ENCODE data around the gene BACH2. TPM values are rescaled to one million over a fixed set of nuclear protein-coding genes. Genes with fewer than 3 reads are reported as not detected.

Gene BACH2
- total RNA-seq, 1 donor from 2014 or later = 3.9 TPM

- Histone ChIP-seq H4K20me1 (ENCODE audit: low read depth) (no peaks in the 10 kb centered on the region), H3K4me1 (no peaks in the 10 kb centered on the region), H3K9me3 (ENCODE audit: low read depth) (no peaks in the 10 kb centered on the region), H3F3A (ENCODE audit: low read depth) (no peaks in the 10 kb centered on the region), H3K27me3 (no peaks in the 10 kb centered on the region), H3K27ac (no peak overlapping the region), H3K4me2 (no peak overlapping the region), H2AFZ (replicated peaks) (no peak overlapping the region), H3K36me3 (no peaks in the 10 kb centered on the region), H3K9ac (no peak overlapping the region), H3K4me3 (no peak overlapping the region), H3K79me2 (ENCODE audit: low read depth) (no peaks in the 10 kb centered on the region)
- no peak for DNase-seq (ENCODE audit: low spot score)
- Mint-ChIP-seq H3K4me1 (peaks cover 12% of the 10 kb centered on the region), H3K36me3 (peaks cover 1% of the 10 kb centered on the region), H3K27ac (no peak overlapping the region), H3K9me3 (peaks cover 6% of the 10 kb centered on the region), H3K27me3 (ENCODE audit: insufficient read depth, low read depth) (peaks cover 2% of the 10 kb centered on the region), H3K4me3 (no peak overlapping the region)
- no peak for TF ChIP-seq EZH2phosphoT487 (IDR thresholded peaks at IDR 0.05)
- TF ChIP-seq EZH2 (IDR thresholded peaks at IDR 0.05) = no peak
- peak; percentile 18 for TF ChIP-seq CTCF (IDR thresholded peaks at IDR 0.05)
Observed at GRCh38 chr6:90098001-90098531, 198.6 kb downstream of the BACH2 start.

- Histone ChIP-seq H3K9ac (no peak overlapping the region), H3F3A (ENCODE audit: low read depth) (no peaks in the 10 kb centered on the region), H3K36me3 (no peaks in the 10 kb centered on the region), H3K4me3 (no peak overlapping the region), H3K9me3 (ENCODE audit: low read depth) (no peaks in the 10 kb centered on the region), H3K27ac (no peak overlapping the region), H3K27me3 (no peaks in the 10 kb centered on the region), H2AFZ (replicated peaks) (no peak overlapping the region), H3K4me1 (no peaks in the 10 kb centered on the region), H3K79me2 (ENCODE audit: low read depth) (no peaks in the 10 kb centered on the region), H4K20me1 (ENCODE audit: low read depth) (no peaks in the 10 kb centered on the region), H3K4me2 (no peak overlapping the region)
- H3K4me3 Mint-ChIP-seq = no peak overlapping the region
- H3K4me1 Mint-ChIP-seq = peaks cover 12% of the 10 kb centered on the region
- H3K27ac Mint-ChIP-seq = no peak overlapping the region
- no peak for DNase-seq (ENCODE audit: low spot score)
- H3K9me3 Mint-ChIP-seq = peaks cover 4% of the 10 kb centered on the region
- TF ChIP-seq CTCF (IDR thresholded peaks at IDR 0.05) (no peak), EZH2 (IDR thresholded peaks at IDR 0.05) (no peak), EZH2phosphoT487 (IDR thresholded peaks at IDR 0.05) (no peak)
- peaks cover 2% of the 10 kb centered on the region for H3K27me3 Mint-ChIP-seq (ENCODE audit: insufficient read depth, low read depth)
- no peaks in the 10 kb centered on the region for H3K36me3 Mint-ChIP-seq
Observed at GRCh38 chr6:90097356-90097755, 199.3 kb downstream of the BACH2 start.

GRCh38 chr6:90096818-90097217, 199.8 kb downstream of the BACH2 start:
- Histone ChIP-seq H2AFZ (replicated peaks) (no peak overlapping the region), H3K79me2 (ENCODE audit: low read depth) (no peaks in the 10 kb centered on the region), H4K20me1 (ENCODE audit: low read depth) (no peaks in the 10 kb centered on the region), H3K4me2 (no peak overlapping the region), H3K9me3 (ENCODE audit: low read depth) (no peaks in the 10 kb centered on the region), H3K27me3 (no peaks in the 10 kb centered on the region), H3K4me3 (no peak overlapping the region), H3K4me1 (no peaks in the 10 kb centered on the region), H3K36me3 (no peaks in the 10 kb centered on the region), H3K27ac (no peak overlapping the region), H3K9ac (no peak overlapping the region), H3F3A (ENCODE audit: low read depth) (no peaks in the 10 kb centered on the region)
- no peak overlapping the region for H3K4me3 Mint-ChIP-seq
- H3K27me3 Mint-ChIP-seq (ENCODE audit: insufficient read depth, low read depth) = peaks cover 3% of the 10 kb centered on the region
- H3K27ac Mint-ChIP-seq = no peak overlapping the region
- peaks cover 12% of the 10 kb centered on the region for H3K4me1 Mint-ChIP-seq
- peaks cover 4% of the 10 kb centered on the region for H3K9me3 Mint-ChIP-seq
- TF ChIP-seq EZH2 (IDR thresholded peaks at IDR 0.05) (no peak), CTCF (IDR thresholded peaks at IDR 0.05) (no peak), EZH2phosphoT487 (IDR thresholded peaks at IDR 0.05) (no peak)
- H3K36me3 Mint-ChIP-seq = no peaks in the 10 kb centered on the region
- DNase-seq (ENCODE audit: low spot score) = no peak

Measured in neural progenitor cell (in vitro differentiated cells).